Astrocyte (in vitro differentiated cells and primary cell): ENCODE measurements around the gene ADD1. TPM values are rescaled to one million over a fixed set of nuclear protein-coding genes. Genes with fewer than 3 reads are reported as not detected.

Experiments
- DNase-seq: peaks from one replicate; pipeline ENCODE4 v3.0.0-alpha.2; 2010; ENCODE audit warnings: low read depth
- FAIRE-seq: peaks from 2 replicates; lab custom pipeline; 2011; peaks lifted over from hg19 to GRCh38; lab: Jason Lieb, UNC
- H2AFZ ChIP-seq: 2 replicates; pipeline ENCODE4 v1.6.0; 2012; ENCODE audit warnings: low read depth, low read length, inconsistent platforms
- H3K27ac ChIP-seq: 2 replicates; pipeline ENCODE4 v1.5.1; 2011; ENCODE audit warnings: low read depth, low read length, inconsistent platforms
- H3K27me3 ChIP-seq: 2 replicates; pipeline ENCODE4 v1.6.0; 2011; ENCODE audit warnings: low read length, inconsistent platforms; ENCODE audit not compliant: insufficient read depth
- H3K36me3 ChIP-seq: 2 replicates; pipeline ENCODE4 v1.5.1; 2011; ENCODE audit warnings: low read length, inconsistent platforms; ENCODE audit not compliant: insufficient read depth
- H3K4me1 ChIP-seq: 2 replicates; pipeline ENCODE4 v1.5.1; 2011; ENCODE audit warnings: low read length, inconsistent platforms; ENCODE audit not compliant: insufficient read depth
- H3K4me2 ChIP-seq: 2 replicates; pipeline ENCODE4 v1.6.0; 2012; ENCODE audit warnings: low read length, inconsistent platforms
- H3K4me3 ChIP-seq: 2 replicates; pipeline ENCODE4 v1.5.1; 2011; ENCODE audit warnings: low read depth, mild to moderate bottlenecking, low read length, inconsistent platforms; ENCODE audit not compliant: insufficient read depth
- H3K79me2 ChIP-seq: 2 replicates; pipeline ENCODE4 v1.6.0; 2012; ENCODE audit warnings: mild to moderate bottlenecking, low read length, inconsistent platforms; ENCODE audit not compliant: insufficient read depth
- H3K9ac ChIP-seq: 2 replicates; pipeline ENCODE4 v1.6.0; 2012; ENCODE audit warnings: mild to moderate bottlenecking, low read length, inconsistent platforms
- H3K9me3 ChIP-seq: 2 replicates; pipeline ENCODE4 v1.5.1; 2012; ENCODE audit warnings: low read depth, mild to moderate bottlenecking, low read length, inconsistent platforms; ENCODE audit not compliant: insufficient read depth
- H4K20me1 ChIP-seq: 2 replicates; pipeline ENCODE4 v1.6.0; 2012; ENCODE audit warnings: low read length, inconsistent platforms; ENCODE audit not compliant: insufficient read depth
- H3K27ac Mint-ChIP-seq: one replicate; pipeline ENCODE4 v1.8.0; 2021; ENCODE audit warnings: mild to moderate bottlenecking, mixed read lengths; ENCODE audit not compliant: unreplicated experiment
- H3K27me3 Mint-ChIP-seq: one replicate; pipeline ENCODE4 v1.8.0; 2021; ENCODE audit warnings: low read depth, mixed read lengths; ENCODE audit not compliant: unreplicated experiment
- H3K36me3 Mint-ChIP-seq: one replicate; pipeline ENCODE4 v1.8.0; 2021; ENCODE audit warnings: low read depth, mixed read lengths; ENCODE audit not compliant: unreplicated experiment
- H3K4me1 Mint-ChIP-seq: one replicate; pipeline ENCODE4 v1.8.0; 2021; ENCODE audit warnings: low read depth, mixed read lengths; ENCODE audit not compliant: unreplicated experiment
- H3K4me3 Mint-ChIP-seq: one replicate; pipeline ENCODE4 v1.8.0; 2021; ENCODE audit warnings: mild to moderate bottlenecking, moderate library complexity, mixed read lengths; ENCODE audit not compliant: unreplicated experiment
- H3K9me3 Mint-ChIP-seq: one replicate; pipeline ENCODE4 v1.8.0; 2021; ENCODE audit warnings: mild to moderate bottlenecking, mixed read lengths; ENCODE audit not compliant: unreplicated experiment
- EZH2 ChIP-seq: IDR thresholded peaks from 2 replicates; pipeline ENCODE4 v1.6.1; 2012; ENCODE audit warnings: mild to moderate bottlenecking, low read length, inconsistent platforms; ENCODE audit not compliant: insufficient read depth
- total RNA-seq: library from RNA; stranded (reverse); gene quantifications from 2 replicates; pipeline ENCODE4 v1.2.1, GENCODE V29; 2021
- TF ChIP-seq, protein P1 (sequence below): IDR thresholded peaks from 2 replicates; pipeline ENCODE4 v1.5.1; 2011; ENCODE audit warnings: low read depth, mild to moderate bottlenecking, inconsistent platforms, low read length, moderate library complexity; ENCODE audit not compliant: insufficient read depth

The ADD1 gene
- total RNA-seq, 1 donor from 2014 or later, result 280 TPM

DNA sequence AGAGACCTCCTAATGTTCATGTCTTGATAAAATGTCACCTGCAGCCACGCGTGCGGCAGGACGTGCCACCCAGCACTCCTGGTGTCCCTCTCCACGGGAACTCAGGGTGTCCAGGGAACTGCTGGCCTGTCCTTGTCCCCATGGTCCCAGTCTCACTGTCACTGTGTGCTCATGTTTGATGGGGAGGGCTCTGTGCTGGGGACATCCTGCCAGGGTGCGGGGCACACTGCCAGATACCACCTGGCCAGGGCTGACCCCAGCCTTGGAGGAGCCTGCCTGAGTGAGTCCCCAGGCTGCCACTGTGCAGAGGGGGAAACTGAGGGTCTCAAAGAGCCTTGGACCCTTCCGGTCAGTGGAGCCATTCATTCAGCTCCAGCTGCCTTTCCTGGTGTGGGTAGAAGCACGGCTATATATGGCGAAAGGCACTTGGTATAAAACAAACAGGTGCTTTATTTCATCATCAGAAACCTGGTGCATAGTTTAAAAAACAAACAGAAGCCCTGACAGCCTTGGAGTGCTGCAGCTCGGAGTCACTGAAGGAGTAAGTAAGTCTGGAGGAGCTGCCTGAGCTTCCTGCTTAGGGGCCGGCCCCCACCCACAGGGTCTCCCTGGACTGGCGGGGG is 86.6 kb downstream of the ADD1 start:
- Histone ChIP-seq H3K4me3 (no peak overlapping the region), H3K4me1 (peaks cover 20% of the 10 kb centered on the region), H3K27me3 (no peaks in the 10 kb centered on the region), H3K9ac (no peak overlapping the region), H3K27ac (no peak overlapping the region), H3K36me3 (peaks cover 16% of the 10 kb centered on the region), H3K4me2 (no peak overlapping the region), H4K20me1 (peaks cover 44% of the 10 kb centered on the region), H3K79me2 (peaks cover 49% of the 10 kb centered on the region), H2AFZ (no peak overlapping the region), H3K9me3 (no peaks in the 10 kb centered on the region)
- FAIRE-seq (no peak), DNase-seq (no peak)
- H3K27ac Mint-ChIP-seq, result no peak overlapping the region
- no peaks in the 10 kb centered on the region for H3K9me3 Mint-ChIP-seq
- H3K4me3 Mint-ChIP-seq, result no peak overlapping the region
- peaks cover 15% of the 10 kb centered on the region for H3K36me3 Mint-ChIP-seq
- TF ChIP-seq, protein P1, sequence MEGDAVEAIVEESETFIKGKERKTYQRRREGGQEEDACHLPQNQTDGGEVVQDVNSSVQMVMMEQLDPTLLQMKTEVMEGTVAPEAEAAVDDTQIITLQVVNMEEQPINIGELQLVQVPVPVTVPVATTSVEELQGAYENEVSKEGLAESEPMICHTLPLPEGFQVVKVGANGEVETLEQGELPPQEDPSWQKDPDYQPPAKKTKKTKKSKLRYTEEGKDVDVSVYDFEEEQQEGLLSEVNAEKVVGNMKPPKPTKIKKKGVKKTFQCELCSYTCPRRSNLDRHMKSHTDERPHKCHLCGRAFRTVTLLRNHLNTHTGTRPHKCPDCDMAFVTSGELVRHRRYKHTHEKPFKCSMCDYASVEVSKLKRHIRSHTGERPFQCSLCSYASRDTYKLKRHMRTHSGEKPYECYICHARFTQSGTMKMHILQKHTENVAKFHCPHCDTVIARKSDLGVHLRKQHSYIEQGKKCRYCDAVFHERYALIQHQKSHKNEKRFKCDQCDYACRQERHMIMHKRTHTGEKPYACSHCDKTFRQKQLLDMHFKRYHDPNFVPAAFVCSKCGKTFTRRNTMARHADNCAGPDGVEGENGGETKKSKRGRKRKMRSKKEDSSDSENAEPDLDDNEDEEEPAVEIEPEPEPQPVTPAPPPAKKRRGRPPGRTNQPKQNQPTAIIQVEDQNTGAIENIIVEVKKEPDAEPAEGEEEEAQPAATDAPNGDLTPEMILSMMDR, result no peak
- TF ChIP-seq EZH2, result no peak
- H3K4me1 Mint-ChIP-seq, result peaks cover 6% of the 10 kb centered on the region
- no peaks in the 10 kb centered on the region for H3K27me3 Mint-ChIP-seq

DNA sequence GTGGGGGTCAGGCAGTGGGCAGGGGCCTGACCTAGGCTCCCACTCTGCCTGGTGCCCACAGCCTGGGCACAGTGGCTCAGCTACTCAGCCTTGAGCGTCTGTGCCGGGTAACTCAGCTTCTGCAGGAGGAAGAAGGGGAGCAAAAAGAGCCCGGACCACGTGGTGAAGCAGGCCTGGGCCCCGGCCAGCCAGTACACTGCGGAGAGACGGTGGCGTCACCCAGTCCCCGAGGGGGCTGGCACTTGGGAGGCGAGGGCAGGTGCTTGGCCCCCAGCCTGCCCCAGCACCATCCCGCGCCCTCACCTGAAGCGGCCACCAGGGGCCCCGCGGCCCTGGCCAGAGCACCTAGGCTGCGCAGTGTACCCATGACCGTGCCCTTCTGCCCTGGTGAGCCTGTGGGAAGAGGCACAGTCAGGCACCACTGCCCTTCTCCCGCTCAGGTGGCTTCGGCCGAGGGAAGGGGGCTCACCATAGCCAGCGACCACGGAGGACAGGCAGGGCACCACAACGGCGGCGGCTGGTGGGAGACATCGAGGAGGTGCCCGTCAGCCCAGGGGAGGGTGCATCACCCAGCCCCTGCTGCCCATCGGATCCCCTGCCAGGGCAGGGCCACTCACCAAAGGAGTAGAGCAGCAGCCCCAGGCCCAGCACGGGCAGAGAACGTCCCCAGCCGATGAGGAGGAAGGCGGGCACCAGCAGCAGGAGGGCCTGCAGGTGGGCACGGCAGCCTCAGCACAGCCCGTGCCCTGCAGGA is 87.3 kb downstream of the ADD1 start:
- H3K27me3 Mint-ChIP-seq, result no peaks in the 10 kb centered on the region
- TF ChIP-seq EZH2, result no peak
- TF ChIP-seq, protein P1, result no peak
- no peak overlapping the region for H3K27ac ChIP-seq
- peaks cover 15% of the 10 kb centered on the region for H3K36me3 Mint-ChIP-seq
- FAIRE-seq (no peak), DNase-seq (no peak)
- no peak overlapping the region for H3K4me3 Mint-ChIP-seq
- H2AFZ ChIP-seq, result no peak overlapping the region
- peaks cover 10% of the 10 kb centered on the region for H3K4me1 Mint-ChIP-seq
- peaks cover 50% of the 10 kb centered on the region for H3K79me2 ChIP-seq
- no peaks in the 10 kb centered on the region for H3K27me3 ChIP-seq
- no peak overlapping the region for H3K9ac ChIP-seq
- H3K27ac Mint-ChIP-seq, result no peak overlapping the region
- peaks cover 50% of the 10 kb centered on the region for H4K20me1 ChIP-seq
- no peak overlapping the region for H3K4me3 ChIP-seq
- H3K4me1 ChIP-seq, result peaks cover 26% of the 10 kb centered on the region
- no peak overlapping the region for H3K4me2 ChIP-seq
- H3K9me3 Mint-ChIP-seq, result no peaks in the 10 kb centered on the region
- H3K9me3 ChIP-seq, result no peaks in the 10 kb centered on the region
- peaks cover 13% of the 10 kb centered on the region for H3K36me3 ChIP-seq
